Effector CD4-positive, alpha-beta T cell (primary cell): ENCODE results near the gene ERG28.
"Not testable (repeated sequence)": the region's sequence is repeated elsewhere in the genome, so short reads cannot be mapped to it uniquely, and the experiment has no call there.

Experiments used
- DNase-seq: peaks from one replicate; pipeline ENCODE4 v3.0.0-alpha.2; 2020

ERG28 gene

GRCh38 chr14:75619548-75619947 lies 41.1 kb downstream of the ERG28 start:
- DNase-seq = no peak

- no peak for DNase-seq
These were observed 45.5 kb downstream of the ERG28 start for GRCh38 chr14:75615200-75615599.

- DNase-seq = no peak
These were observed 46.5 kb downstream of the ERG28 start for GRCh38 chr14:75614179-75614578.

- no peak for DNase-seq
These were observed 48.5 kb downstream of the ERG28 start for GRCh38 chr14:75612157-75612556.

GRCh38 chr14:75610834-75611233 lies 49.8 kb downstream of the ERG28 start:
- DNase-seq = no peak

GRCh38 chr14:75609606-75610475 lies 50.8 kb downstream of the ERG28 start:
- no peak for DNase-seq

GRCh38 chr14:75609116-75609515 lies 51.6 kb downstream of the ERG28 start:
- no peak for DNase-seq

- no peak for DNase-seq
These were observed 52.6 kb downstream of the ERG28 start for GRCh38 chr14:75607842-75608640.

- DNase-seq = no peak
These were observed 53.6 kb downstream of the ERG28 start for GRCh38 chr14:75607044-75607443.

- no peak for DNase-seq
These were observed 54.8 kb downstream of the ERG28 start for GRCh38 chr14:75605916-75606315.

- no peak for DNase-seq
These were observed 55.5 kb downstream of the ERG28 start for GRCh38 chr14:75604979-75605851.

- no peak for DNase-seq
These were observed 58.2 kb downstream of the ERG28 start for GRCh38 chr14:75602503-75602902.

GRCh38 chr14:75601061-75601460 lies 59.6 kb downstream of the ERG28 start:
- DNase-seq = not testable (repeated sequence)

GRCh38 chr14:75600100-75600499 lies 60.6 kb downstream of the ERG28 start:
- not testable (repeated sequence) for DNase-seq
